Erythroblast (primary cell): ENCODE results near the gene AGTR1.
"Not testable (repeated sequence)": the region's sequence is repeated elsewhere in the genome, so short reads cannot be mapped to it uniquely, and the experiment has no call there.

Experiments used
- DNase-seq, 2 experiments: peaks; one replicate each; lab custom pipeline; 2025; lab: John Stamatoyannopoulos, UW
- GATA1 ChIP-seq: IDR thresholded peaks from 2 replicates; pipeline ENCODE4 v1.6.1; 2011; ENCODE audit warnings: low read depth, mild to moderate bottlenecking, control low read depth, low read length, moderate library complexity
- POLR2A ChIP-seq: IDR thresholded peaks from 2 replicates; pipeline ENCODE4 v1.6.1; 2011; ENCODE audit warnings: mild to moderate bottlenecking, low read length

AGTR1 gene

DNA sequence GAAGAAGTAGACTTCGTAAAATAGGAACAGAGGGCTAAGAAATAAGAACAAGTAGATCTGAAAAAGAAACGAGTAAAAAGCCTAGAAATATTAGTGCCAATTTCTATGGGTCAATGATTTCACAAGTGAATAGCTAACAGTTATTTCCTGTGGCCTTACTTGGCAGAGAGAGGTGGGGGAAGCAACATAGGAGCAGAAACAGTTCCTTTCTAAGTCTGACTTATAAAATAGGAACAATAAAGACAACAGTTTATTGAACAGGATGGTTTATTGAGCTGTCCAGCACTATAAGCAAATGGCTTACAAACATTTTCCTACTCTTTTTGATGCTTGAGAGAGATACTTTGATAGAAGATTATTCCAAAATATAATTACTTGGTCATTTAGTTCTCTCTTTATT is 37.9 kb downstream of the AGTR1 start:
- no peak for TF ChIP-seq POLR2A
- TF ChIP-seq GATA1: no peak

DNA sequence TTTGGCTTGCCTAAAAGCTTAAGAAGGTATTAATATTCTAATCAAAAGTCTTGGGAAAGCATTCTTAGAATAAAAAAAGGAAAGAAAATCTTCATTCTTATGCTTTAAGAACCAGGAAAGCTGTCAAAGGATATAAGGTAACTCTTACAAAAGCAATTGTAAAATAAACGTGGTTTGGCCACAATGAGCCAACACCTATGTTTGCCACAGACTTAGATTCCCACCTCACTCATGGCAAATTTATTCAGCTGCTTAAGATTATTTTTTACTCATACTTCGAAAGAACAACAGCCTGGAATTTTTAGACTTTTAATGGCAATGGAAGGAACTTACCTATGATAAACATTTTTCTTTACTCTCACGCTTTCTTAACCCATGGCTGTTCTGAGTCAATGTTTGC is 38.4 kb downstream of the AGTR1 start:
- no peak for DNase-seq
- no peak for TF ChIP-seq POLR2A
- TF ChIP-seq GATA1: no peak

More for the DNA sequence above, 37.9 kb downstream of the AGTR1 start:
- no peak for DNase-seq

GRCh38 chr3:148737104-148737530 is 39.4 kb downstream of the AGTR1 start:
- DNase-seq: peak; percentile 3 to 44

DNA sequence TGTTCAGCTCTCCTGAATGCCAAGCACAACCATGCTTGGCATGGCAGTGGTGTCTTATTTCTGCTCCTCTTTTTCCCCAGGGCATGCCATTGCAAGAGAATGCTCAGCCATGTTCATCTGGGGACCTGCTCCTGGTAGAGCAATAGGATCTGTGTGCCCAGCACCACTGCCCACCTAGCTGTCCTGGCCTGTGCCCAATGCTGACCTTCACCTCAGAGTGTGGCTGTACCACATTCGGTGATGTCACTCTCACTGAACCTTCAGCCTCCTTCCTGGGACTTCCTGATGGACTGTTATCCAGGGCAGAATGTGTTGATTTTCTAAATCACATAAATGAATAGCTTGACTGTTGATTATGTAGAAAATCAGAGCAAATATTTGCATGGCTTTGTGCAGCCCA is 42.0 kb downstream of the AGTR1 start:
- TF ChIP-seq GATA1: no peak

More at GRCh38 chr3:148737104-148737530, 39.4 kb downstream of the AGTR1 start:
- TF ChIP-seq GATA1: no peak
- TF ChIP-seq POLR2A: no peak

DNA sequence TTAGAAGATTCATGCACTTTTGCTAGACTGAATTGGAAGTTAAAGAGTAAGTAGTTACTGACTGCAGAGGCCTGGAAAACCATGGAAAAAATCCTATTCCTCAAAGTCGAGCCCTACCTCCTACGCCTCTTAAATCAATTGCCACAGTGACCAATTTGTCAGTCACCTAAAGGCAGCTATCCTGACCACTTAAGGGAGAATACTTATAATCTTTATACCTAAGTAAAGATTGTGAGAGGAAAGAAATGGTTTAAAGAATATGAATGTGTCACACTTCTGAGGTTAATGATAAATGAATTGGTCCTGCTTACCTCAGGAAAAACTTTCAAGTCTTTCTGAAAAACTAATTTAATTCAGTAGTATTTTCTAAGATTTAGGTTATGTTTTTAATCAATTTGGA is 42.6 kb downstream of the AGTR1 start:
- TF ChIP-seq POLR2A: no peak
- no peak for TF ChIP-seq GATA1

More for the DNA sequence above, 42.0 kb downstream of the AGTR1 start:
- no peak for DNase-seq

GRCh38 chr3:148741219-148741618 is 43.5 kb downstream of the AGTR1 start:
- no peak for TF ChIP-seq POLR2A
- TF ChIP-seq GATA1: no peak

More for the DNA sequence above, 42.6 kb downstream of the AGTR1 start:
- DNase-seq: no peak

GRCh38 chr3:148742118-148742517 is 44.4 kb downstream of the AGTR1 start:
- no peak for DNase-seq
- TF ChIP-seq POLR2A (no peak), GATA1 (no peak)

More at GRCh38 chr3:148741219-148741618, 43.5 kb downstream of the AGTR1 start:
- DNase-seq: no peak

DNA sequence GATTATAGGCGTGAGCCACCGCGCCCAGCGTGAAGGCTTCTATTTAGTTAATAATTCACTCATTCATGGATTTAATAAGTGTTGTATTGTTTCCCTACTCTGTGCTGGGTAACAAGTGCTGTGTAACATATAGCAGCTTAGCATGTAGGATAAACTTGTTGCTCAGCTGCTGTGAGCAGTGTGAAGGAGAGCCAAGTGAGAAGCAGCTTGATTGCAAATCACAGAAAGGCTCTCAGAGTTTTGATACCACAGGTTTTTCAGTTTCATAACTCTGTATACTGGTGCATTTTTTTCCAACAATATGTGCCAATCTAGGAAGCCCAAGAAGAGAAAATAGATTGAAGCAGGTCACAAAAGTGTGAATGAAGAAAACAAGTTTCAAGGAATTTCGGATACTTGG is 48.4 kb downstream of the AGTR1 start:
- TF ChIP-seq POLR2A (no peak), GATA1 (no peak)
- no peak for DNase-seq

DNA sequence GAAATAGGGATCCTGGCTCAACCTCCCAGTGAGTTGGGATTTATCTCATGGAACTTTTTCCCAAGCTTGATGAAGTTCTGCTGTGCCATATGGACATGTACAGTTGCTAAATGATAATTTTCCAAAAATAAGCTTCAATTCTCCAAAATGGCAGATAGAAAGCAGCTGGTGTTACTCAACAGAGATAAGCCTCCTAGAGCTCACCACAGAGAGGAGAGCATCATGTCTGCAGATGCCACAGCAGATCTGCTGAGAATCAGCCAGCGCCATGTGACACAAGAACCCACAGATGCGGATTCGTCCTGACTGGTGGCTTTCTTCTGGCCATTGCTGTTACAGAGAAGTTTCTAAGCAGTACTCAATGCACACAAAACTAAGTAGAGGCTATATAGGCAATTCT is 50.6 kb downstream of the AGTR1 start:
- DNase-seq: peak; percentile 40 to 77
- TF ChIP-seq POLR2A (peak; percentile 6), GATA1 (no peak)

DNA sequence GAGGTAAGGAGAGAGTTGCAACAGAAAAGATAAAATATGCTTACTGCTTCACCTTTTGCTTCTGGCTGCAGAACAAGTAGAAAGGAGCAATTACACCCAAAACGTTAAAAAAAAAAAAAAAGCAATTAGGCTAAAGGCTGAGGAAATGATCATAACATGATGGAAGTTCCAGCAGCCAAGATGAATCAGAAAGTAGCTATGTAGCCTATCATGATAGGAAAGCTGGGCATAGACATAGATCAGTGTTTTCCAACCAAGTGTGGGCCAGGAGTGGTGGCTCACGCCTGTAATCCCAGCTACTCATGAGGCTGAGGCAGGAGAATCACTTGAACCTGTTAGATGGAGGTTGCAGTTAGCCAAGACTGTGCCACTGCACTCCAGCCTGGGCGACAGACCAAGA is 52.6 kb downstream of the AGTR1 start:
- DNase-seq: no peak
- TF ChIP-seq GATA1: no peak

GRCh38 chr3:148751461-148751860 is 53.8 kb downstream of the AGTR1 start:
- TF ChIP-seq GATA1 (no peak), POLR2A (no peak)
- DNase-seq: no peak

DNA sequence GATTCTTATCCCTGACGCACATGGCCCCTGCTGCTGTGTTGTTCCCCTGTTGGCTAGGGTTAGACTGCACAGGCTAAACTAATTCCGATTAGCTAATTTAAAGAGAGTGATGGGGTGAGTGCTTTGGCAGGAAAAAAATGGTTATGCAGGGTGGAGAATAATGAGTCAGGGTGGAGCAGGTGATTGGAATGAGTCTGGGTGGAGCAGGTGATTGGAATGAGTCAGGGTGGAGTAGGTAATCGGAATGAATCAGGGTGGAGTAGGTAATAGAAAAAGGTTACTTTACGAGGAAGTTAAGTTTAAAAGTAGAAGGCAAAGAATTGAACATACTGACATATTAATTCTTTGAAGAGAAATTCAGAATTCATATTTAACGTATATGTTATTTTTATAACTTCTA is 55.7 kb downstream of the AGTR1 start:
- DNase-seq: not testable (repeated sequence)

- DNase-seq: no peak
Observed at GRCh38 chr3:148755570-148755969, 57.9 kb downstream of the AGTR1 start.

GRCh38 chr3:148756311-148756710 is 58.6 kb downstream of the AGTR1 start:
- TF ChIP-seq POLR2A (no peak), GATA1 (no peak)
- no peak for DNase-seq

More at GRCh38 chr3:148755570-148755969, 57.9 kb downstream of the AGTR1 start:
- TF ChIP-seq POLR2A (no peak), GATA1 (no peak)
